TTC549 (cell line): Measurements from ENCODE around the gene C2CD2.

Source experiments
- FAIRE-seq: peaks from 2 replicates; lab custom pipeline; 2012; peaks lifted over from hg19 to GRCh38; lab: Jason Lieb, UNC

The C2CD2 gene

GRCh38 chr21:41865002-41865777, 88.6 kb downstream of the C2CD2 start:
- no peak for FAIRE-seq

- FAIRE-seq, result no peak
Observed at GRCh38 chr21:41864311-41865001, 89.4 kb downstream of the C2CD2 start.

GRCh38 chr21:41863439-41863740, 90.4 kb downstream of the C2CD2 start:
- no peak for FAIRE-seq

GRCh38 chr21:41861987-41862386, 91.8 kb downstream of the C2CD2 start:
- FAIRE-seq, result no peak

GRCh38 chr21:41861255-41861654, 92.6 kb downstream of the C2CD2 start:
- FAIRE-seq, result no peak

GRCh38 chr21:41859297-41859980, 94.4 kb downstream of the C2CD2 start:
- no peak for FAIRE-seq

- FAIRE-seq, result no peak
Observed at GRCh38 chr21:41858466-41859296, 95.1 kb downstream of the C2CD2 start.

GRCh38 chr21:41857771-41858300, 96.0 kb downstream of the C2CD2 start:
- FAIRE-seq, result no peak

GRCh38 chr21:41856572-41856971, 97.2 kb downstream of the C2CD2 start:
- no peak for FAIRE-seq

- no peak for FAIRE-seq
Observed at GRCh38 chr21:41854426-41854995, 99.3 kb downstream of the C2CD2 start.

- no peak for FAIRE-seq
Observed at GRCh38 chr21:41852929-41853320, 100.9 kb downstream of the C2CD2 start.

- no peak for FAIRE-seq
Observed at GRCh38 chr21:41852151-41852928, 101.5 kb downstream of the C2CD2 start.

GRCh38 chr21:41851090-41851790, 102.6 kb downstream of the C2CD2 start:
- no peak for FAIRE-seq

- no peak for FAIRE-seq
Observed at GRCh38 chr21:41850085-41850484, 103.7 kb downstream of the C2CD2 start.

- FAIRE-seq, result no peak
Observed at GRCh38 chr21:41848958-41849580, 104.7 kb downstream of the C2CD2 start.

GRCh38 chr21:41848533-41848932, 105.3 kb downstream of the C2CD2 start:
- FAIRE-seq, result no peak

- no peak for FAIRE-seq
Observed at GRCh38 chr21:41847066-41847804, 106.6 kb downstream of the C2CD2 start.

GRCh38 chr21:41846536-41846935, 107.3 kb downstream of the C2CD2 start:
- no peak for FAIRE-seq

GRCh38 chr21:41846033-41846317, 107.8 kb downstream of the C2CD2 start:
- FAIRE-seq, result no peak
